ENCODE measurements around the gene ARPP19.

ARPP19 gene

GRCh38 chr15:52509500-52510245 lies 59.2 kb downstream of the ARPP19 start:
- DNase-seq, result no peak

GRCh38 chr15:52506549-52506948 lies 62.3 kb downstream of the ARPP19 start:
- DNase-seq, result no peak

- no peak for DNase-seq
Measured at GRCh38 chr15:52505151-52505550, 63.7 kb downstream of the ARPP19 start.

- no peak for DNase-seq
Measured at GRCh38 chr15:52503788-52504496, 64.9 kb downstream of the ARPP19 start.

GRCh38 chr15:52502608-52503007 lies 66.2 kb downstream of the ARPP19 start:
- no peak for DNase-seq

- no peak for DNase-seq
Measured at GRCh38 chr15:52499506-52499905, 69.3 kb downstream of the ARPP19 start.

GRCh38 chr15:52498706-52499105 lies 70.1 kb downstream of the ARPP19 start:
- no peak for DNase-seq

Measured in activated T-cell treated with anti-CD3 and anti-CD28 coated beads for 4 hours (primary cell).